Smooth muscle cell of the coronary artery (primary cell): ENCODE measurements around the gene TMEM205. TPM values are rescaled to one million over a fixed set of nuclear protein-coding genes. Genes with fewer than 3 reads are reported as not detected.

Experiments used
- total RNA-seq: library from RNA; depleted of rRNA; stranded (reverse); fragments of >200 nt; gene quantifications from 2 replicates; pipeline ENCODE4 v1.2.3, GENCODE V29; 2014; ENCODE audit warnings: low replicate concordance

The TMEM205 gene
- 66.0 and 68.6 TPM in 2 replicates for total RNA-seq

GRCh38 chr19:11346104-11346940, at the start of gene TMEM205, which contains the start of gene CCDC159:
Gene TMEM205, minus strand, starts transcription at chr19:11346268. Its CDS starts 649 bp downstream, at chr19:11345619.
Gene CCDC159, plus strand, starts transcription at chr19:11346519. Its CDS starts 88 bp downstream, at chr19:11346607.

GRCh38 chr19:11374433-11375142, 28.5 kb upstream of the TMEM205 start, which contains the start of gene SWSAP1:
Gene SWSAP1, plus strand, starts transcription at chr19:11374666. Its CDS starts 15 bp downstream, at chr19:11374681.

GRCh38 chr19:11355160-11356073, 9.3 kb upstream of the TMEM205 start, which contains the start of gene PLPPR2:
Gene PLPPR2, plus strand, starts transcription at chr19:11355432. Its CDS starts 2,242 bp downstream, at chr19:11357674.

DNA sequence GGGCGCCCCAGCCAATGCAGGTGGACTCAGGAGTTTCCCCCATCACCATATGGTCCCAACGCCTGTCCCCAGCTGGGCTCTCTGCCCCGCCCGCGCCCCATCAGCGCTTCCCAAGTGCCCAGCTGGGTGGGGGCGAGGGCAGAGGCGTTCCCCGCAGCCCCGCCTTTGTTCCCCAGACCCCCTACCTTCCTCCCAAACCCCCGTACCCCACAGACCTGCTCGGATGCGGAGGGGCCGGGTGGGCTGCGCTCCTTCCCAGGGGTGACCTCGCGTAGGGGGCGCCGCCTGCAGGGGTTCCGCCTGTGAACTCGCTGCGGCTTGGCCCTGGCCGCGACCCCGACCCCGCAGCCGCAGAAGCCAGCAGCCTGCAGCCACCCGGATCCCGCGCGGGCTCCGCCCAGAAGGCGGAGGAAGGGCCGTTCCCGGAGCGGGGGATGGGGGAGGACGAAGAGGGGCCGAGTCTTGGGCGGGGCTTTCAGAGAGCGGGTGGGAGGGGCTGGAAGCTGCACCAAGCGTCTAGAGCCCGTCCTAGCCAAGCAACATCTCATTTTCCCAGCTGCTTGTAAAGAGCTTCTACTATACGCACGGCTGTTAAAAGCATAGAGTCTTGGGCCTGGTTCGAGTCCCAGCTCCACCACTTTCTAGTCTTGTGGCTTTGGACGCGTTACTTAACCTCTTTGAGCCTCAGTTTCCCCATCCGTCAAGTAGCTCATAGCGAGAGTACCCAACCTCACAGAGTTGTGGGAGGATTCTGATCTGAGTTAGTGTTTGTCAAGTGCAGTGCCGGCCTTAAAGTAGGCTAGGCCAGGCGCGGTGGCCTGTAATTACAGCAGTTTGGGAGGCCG, 6.6 kb downstream of the TMEM205 start, which contains the start of gene RAB3D:
Gene RAB3D (minus strand): TSS at position 404 of the 845 bp plus-strand sequence. CDS start 2,258 bp downstream, outside the sequence.

GRCh38 chr19:11295665-11296245, 50.3 kb downstream of the TMEM205 start, which contains the start of gene TSPAN16:
Gene TSPAN16, plus strand, starts transcription at chr19:11296160. Its CDS starts 138 bp downstream, at chr19:11296298.

Other genes starting within 250 kb of the TMEM205 start
- gene SPC24, start 190.5 kb downstream of the TMEM205 start, total RNA-seq, result 14.9 and 31.8 TPM in 2 replicates
- gene KANK2, start 148.7 kb downstream of the TMEM205 start, total RNA-seq, result 212 and 948 TPM in 2 replicates
- 0.59 TPM in 1 of 2 replicates, not detected in the other for gene ANGPTL8, start 106.6 kb downstream of the TMEM205 start, total RNA-seq
- gene DOCK6, start 83.7 kb downstream of the TMEM205 start, total RNA-seq, result 9.0 and 14.2 TPM in 2 replicates
- gene TSPAN16, start 50.1 kb downstream of the TMEM205 start, total RNA-seq, result not detected in 2 replicates
- gene RAB3D, start 6.6 kb downstream of the TMEM205 start, total RNA-seq, result 15.0 and 78.6 TPM in 2 replicates
- 6.7 and 10.9 TPM in 2 replicates for gene CCDC159, start 251 bp upstream of the TMEM205 start, total RNA-seq
- gene PLPPR2, start 9.2 kb upstream of the TMEM205 start, total RNA-seq, result 7.1 and 10.9 TPM in 2 replicates
- 0.30 and 0.35 TPM in 2 replicates for gene SWSAP1, start 28.4 kb upstream of the TMEM205 start, total RNA-seq
- 3.5 and 5.1 TPM in 2 replicates for gene EPOR, start 38.0 kb upstream of the TMEM205 start, total RNA-seq
- 1.5 TPM in 2 replicates for gene RGL3, start 73.0 kb upstream of the TMEM205 start, total RNA-seq
- 0.23 and 0.94 TPM in 2 replicates for gene ODAD3, start 88.9 kb upstream of the TMEM205 start, total RNA-seq
- 102 and 173 TPM in 2 replicates for gene PRKCSH, start 89.4 kb upstream of the TMEM205 start, total RNA-seq
- gene ELAVL3, start 134.8 kb upstream of the TMEM205 start, total RNA-seq, result not detected in 2 replicates
- gene ZNF653, start 159.6 kb upstream of the TMEM205 start, total RNA-seq, result 4.6 and 7.4 TPM in 2 replicates
- 32.3 and 58.9 TPM in 2 replicates for gene ECSIT, start 182.9 kb upstream of the TMEM205 start, total RNA-seq
- gene CNN1, start 192.6 kb upstream of the TMEM205 start, total RNA-seq, result 6.5 and 9.2 TPM in 2 replicates
- gene ELOF1, start 213.0 kb upstream of the TMEM205 start, total RNA-seq, result 19.7 and 35.6 TPM in 2 replicates
- gene ACP5, start 231.4 kb upstream of the TMEM205 start, total RNA-seq, result 0.08 and 8.5 TPM in 2 replicates